Thoracic aorta (tissue), 2 donors: ENCODE measurements around the gene TAAR5. TPM values are rescaled to one million over a fixed set of nuclear protein-coding genes. Genes with fewer than 3 reads are reported as not detected.

ENCODE experiments used
- ATAC-seq: fragments of 150-250 bp; one replicate; pipeline ENCODE4 v1.8.0; 2017; ENCODE audit warnings: low read depth; ENCODE audit not compliant: insufficient number of reproducible peaks, low FRiP score
- DNase-seq: peaks from one replicate; pipeline ENCODE4 v3.0.0-alpha.2; 2020; ENCODE audit warnings: low spot score
- H3K27ac ChIP-seq, 2 donors: fragments of 200-600 bp; sonication (generic); 1 replicate in 1 of 2; 2 replicates in 1 of 2; pipeline ENCODE4 v1.5.1; 2016; ENCODE audit warnings: mild to moderate bottlenecking in 2 of 2, moderate library complexity in 2 of 2
- H3K27me3 ChIP-seq: fragments of 200-600 bp; sonication (generic); replicated peaks from 2 replicates; pipeline ENCODE4 v1.6.0; 2016; ENCODE audit warnings: mild to moderate bottlenecking; ENCODE audit not compliant: insufficient read depth
- H3K36me3 ChIP-seq: fragments of 200-600 bp; sonication (generic); one replicate; pipeline ENCODE4 v1.5.1; 2016
- H3K4me1 ChIP-seq, 2 donors: fragments of 200-600 bp; sonication (generic); 1 replicate in 1 of 2; 2 replicates in 1 of 2; pipeline versions ENCODE4 v1.5.1 to v1.6.0; 2016; ENCODE audit warnings: low read depth in 2 of 2, mild to moderate bottlenecking in 1 of 2; ENCODE audit not compliant: control insufficient read depth in 1 of 2
- H3K4me3 ChIP-seq: fragments of 200-600 bp; sonication (generic); 2 replicates; pipeline ENCODE4 v1.5.1; 2016; ENCODE audit warnings: mild to moderate bottlenecking
- H3K9me3 ChIP-seq: fragments of 200-600 bp; sonication (generic); 2 replicates; pipeline ENCODE4 v1.5.1; 2016
- CTCF ChIP-seq: fragments of 200-600 bp; sonication (generic); IDR thresholded peaks from one replicate; pipeline ENCODE4 v1.5.1; 2019; ENCODE audit warnings: antibody characterized with exemption
- total RNA-seq, 2 donors: library from RNA; depleted of rRNA; stranded (reverse); fragments of >200 nt; gene quantifications; one replicate each; pipeline versions ENCODE4 v1.1.0 to v1.2.3, GENCODE V29; 2016

Gene TAAR5
- total RNA-seq, 2 donors from 2014 or later = not detected

GRCh38 chr6:132551214-132551613, 38.3 kb downstream of the TAAR5 start:
- H3K27me3 ChIP-seq = no peaks in the 10 kb centered on the region
- H3K4me3 ChIP-seq = no peak overlapping the region
- no peak overlapping the region for H3K27ac ChIP-seq
- no peaks in the 10 kb centered on the region for H3K4me1 ChIP-seq
- no peaks in the 10 kb centered on the region for H3K36me3 ChIP-seq
- no peak for DNase-seq
- no peak for TF ChIP-seq CTCF
- no peaks in the 10 kb centered on the region for H3K9me3 ChIP-seq
- no peak for ATAC-seq

- Histone ChIP-seq H3K27ac (no peak overlapping the region), H3K27me3 (no peaks in the 10 kb centered on the region), H3K4me3 (no peak overlapping the region), H3K4me1 (no peaks in the 10 kb centered on the region), H3K9me3 (no peaks in the 10 kb centered on the region), H3K36me3 (no peaks in the 10 kb centered on the region)
- no peak for DNase-seq
- no peak for ATAC-seq
- TF ChIP-seq CTCF = no peak
Observed at GRCh38 chr6:132548746-132549463, 40.6 kb downstream of the TAAR5 start.

DNA sequence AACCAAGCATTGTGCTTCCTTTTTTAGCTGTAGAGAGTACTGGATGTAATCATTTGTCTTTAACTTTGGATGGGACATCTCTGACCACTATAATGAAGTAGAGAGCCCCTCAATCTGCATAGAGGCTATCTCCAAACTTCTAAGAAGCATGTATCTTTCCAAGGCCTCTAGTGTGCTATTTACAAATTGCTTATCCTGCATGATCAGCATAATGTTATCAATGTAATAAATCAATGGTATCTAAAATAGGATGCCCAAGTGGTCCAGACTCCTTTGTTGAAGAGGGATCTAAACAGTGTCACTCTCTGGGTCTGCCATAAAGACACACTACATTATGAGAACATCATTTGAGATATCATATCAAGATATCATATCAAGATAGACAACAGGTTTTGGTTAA, 44.7 kb downstream of the TAAR5 start:
- ATAC-seq (no peak), DNase-seq (no peak)
- TF ChIP-seq CTCF = no peak
- no peaks in the 10 kb centered on the region for H3K9me3 ChIP-seq
- no peak overlapping the region for H3K27ac ChIP-seq
- H3K36me3 ChIP-seq = no peaks in the 10 kb centered on the region
- H3K27me3 ChIP-seq = no peaks in the 10 kb centered on the region
- no peak overlapping the region for H3K4me3 ChIP-seq
- peaks cover 0 to 3% of the 10 kb centered on the region in 2 donors for H3K4me1 ChIP-seq

Other genes starting within 250 kb of the TAAR5 start
- 10 to 100 TPM in 1 of 2 donors, under 1 TPM in 1; 0.56 to 17.3 TPM for gene MOXD1, start 188.3 kb downstream of the TAAR5 start, total RNA-seq
- 10 to 100 TPM; 46.2 to 64.0 TPM for gene STX7, start 76.6 kb downstream of the TAAR5 start, total RNA-seq
- not detected for gene TAAR9, start 51.5 kb downstream of the TAAR5 start, total RNA-seq
- gene TAAR8, start 37.1 kb downstream of the TAAR5 start, total RNA-seq = not detected
- gene TAAR6, start 19.4 kb downstream of the TAAR5 start, total RNA-seq = not detected
- not detected for gene TAAR2, start 34.5 kb upstream of the TAAR5 start, total RNA-seq
- not detected for gene TAAR1, start 69.4 kb upstream of the TAAR5 start, total RNA-seq
- 1 to 10 TPM; 1.3 to 3.8 TPM for gene VNN1, start 124.3 kb upstream of the TAAR5 start, total RNA-seq
- gene VNN2, start 168.2 kb upstream of the TAAR5 start, total RNA-seq = 1 to 10 TPM; 2.0 to 2.4 TPM
- 1 to 10 TPM; 3.9 to 6.1 TPM for gene SLC18B1, start 208.9 kb upstream of the TAAR5 start, total RNA-seq
- gene RPS12, start 224.8 kb upstream of the TAAR5 start, total RNA-seq = 100 to 1,000 TPM; 546 to 689 TPM